Activated CD4-positive, alpha-beta memory T cell treated with anti-CD3 and anti-CD28 coated beads, Interleukin-2, amount 10 ng/mL, durations not matched to agents 7 days and 5 days (primary cell): Measurements from ENCODE around the gene LIX1L. TPM values are rescaled to one million over a fixed set of nuclear protein-coding genes. Genes with fewer than 3 reads are reported as not detected.

Experiments used
- CTCF ChIA-PET: fragments of 350-600 bp; sonication (Branson Sonifier 250); formaldehyde crosslinking; loops from one replicate; lab custom pipeline; 2021; ENCODE audit warnings: antibody characterized with exemption, inconsistent platforms; lab: Charles Lee
- POLR2A ChIA-PET: fragments of 350-600 bp; sonication (Branson Sonifier 250); formaldehyde crosslinking; loops from one replicate; lab custom pipeline; 2021; ENCODE audit warnings: antibody characterized with exemption; lab: Charles Lee
- DNase-seq: peaks from one replicate; pipeline ENCODE4 v3.0.0-alpha.2; 2020
- H3K27ac Mint-ChIP-seq: one replicate; pipeline ENCODE4 v1.8.0; 2021; ENCODE audit warnings: mild to moderate bottlenecking, mixed read lengths
- H3K27me3 Mint-ChIP-seq: one replicate; pipeline ENCODE4 v1.8.0; 2021; ENCODE audit warnings: mixed read lengths
- H3K36me3 Mint-ChIP-seq: one replicate; pipeline ENCODE4 v1.8.0; 2021; ENCODE audit warnings: low read depth, mixed read lengths
- H3K4me1 Mint-ChIP-seq: one replicate; pipeline ENCODE4 v1.8.0; 2021; ENCODE audit warnings: mixed read lengths
- H3K4me3 Mint-ChIP-seq: one replicate; pipeline ENCODE4 v1.8.0; 2021; ENCODE audit warnings: mild to moderate bottlenecking, mixed read lengths
- H3K9me3 Mint-ChIP-seq: one replicate; pipeline ENCODE4 v1.8.0; 2021; ENCODE audit warnings: mixed read lengths
- total RNA-seq, 2 experiments: library from RNA; stranded (reverse); gene quantifications; one replicate each; pipeline ENCODE4 v1.2.3, GENCODE V29; 2021

The LIX1L gene
- total RNA-seq, 2 experiments from 2014 or later, result 50.3 to 51.0 TPM

DNA sequence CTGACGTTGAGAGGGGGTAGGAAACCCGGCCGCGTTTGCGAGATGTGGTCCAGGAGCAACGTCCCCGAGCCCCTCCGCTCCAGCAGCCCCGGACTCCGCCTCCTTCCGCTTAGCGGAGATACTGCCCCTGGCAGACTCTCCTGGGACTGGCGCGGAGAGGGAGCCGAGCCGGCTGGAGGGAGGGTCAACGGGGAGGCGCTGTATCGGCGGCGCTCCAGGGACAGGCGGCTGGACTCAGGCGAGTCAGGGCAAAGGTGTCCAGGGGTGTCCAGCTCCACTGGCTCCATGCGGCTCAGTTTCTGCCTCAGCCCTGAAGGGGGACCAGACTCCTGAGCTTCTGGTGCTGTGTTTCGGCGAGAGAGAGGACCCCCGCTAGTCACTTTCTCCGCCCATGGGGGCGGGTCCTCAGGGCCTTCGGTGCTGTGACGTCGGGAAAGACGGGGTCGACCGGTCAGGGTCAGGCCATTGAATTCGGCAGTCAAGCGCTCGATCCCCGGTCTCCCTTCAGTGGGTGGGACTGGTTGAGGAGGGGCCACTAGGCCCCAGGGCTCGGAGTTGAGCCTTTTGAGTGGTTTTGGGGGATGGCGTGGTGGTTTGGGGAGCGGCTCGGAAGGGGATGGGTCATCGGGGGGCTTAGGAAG, 2.8 kb upstream of the LIX1L start:
- peak overlapping the region; percentile 96 for H3K4me3 Mint-ChIP-seq
- ChIA-PET CTCF (interaction anchor here (1.5 kb wide), 1 partner anchor 19 kb away, joined by 6 read pairs; no protein-coding TSS in a partner anchor), POLR2A (interaction anchor here (0.5 to 12.6 kb wide), 4 partner anchors 33 to 115 kb away, joined by 3 to 264 read pairs (median 22); partner anchors contain the start of genes NUDT17, RBM8A and TXNIP)
- peak overlapping the region; percentile 44 for H3K27ac Mint-ChIP-seq
- no peaks in the 10 kb centered on the region for H3K9me3 Mint-ChIP-seq
- DNase-seq, result peak; percentile 54
- peaks cover 5% of the 10 kb centered on the region for H3K27me3 Mint-ChIP-seq
- peaks cover 3% of the 10 kb centered on the region for H3K36me3 Mint-ChIP-seq
- H3K4me1 Mint-ChIP-seq, result peaks cover 75% of the 10 kb centered on the region

DNA sequence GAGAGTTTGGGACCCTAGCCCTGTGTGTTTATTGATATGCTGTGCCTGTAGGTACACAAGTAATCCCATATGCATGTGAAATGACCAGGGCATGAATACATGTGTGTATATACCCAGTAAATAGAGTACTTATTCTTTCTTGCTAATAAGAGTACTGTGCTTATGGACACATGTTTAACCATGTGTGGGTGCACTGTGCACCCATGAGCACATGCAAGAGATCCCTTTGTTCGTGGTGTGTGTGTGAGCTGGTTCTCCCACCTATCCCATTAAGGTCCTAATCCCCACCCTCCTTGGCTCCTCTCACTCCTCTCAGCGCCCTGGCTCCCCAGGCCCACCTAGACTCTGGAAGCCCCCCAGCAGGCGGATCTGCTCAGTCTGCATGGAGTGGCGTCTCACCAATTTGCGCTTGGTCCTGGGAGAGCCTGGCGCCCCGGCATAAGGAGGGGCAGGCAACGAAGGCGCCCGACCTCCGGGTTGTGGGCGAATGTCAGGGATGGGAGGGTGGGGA, 2.2 kb upstream of the LIX1L start:
- POLR2A ChIA-PET, result interaction anchor here (0.5 to 12.6 kb wide), 5 partner anchors 32 to 114 kb away, joined by 3 to 264 read pairs (median 30); partner anchors contain the start of genes NUDT17, PEX11B, RBM8A and TXNIP
- no peaks in the 10 kb centered on the region for H3K9me3 Mint-ChIP-seq
- peak overlapping the region; percentile 25 for H3K4me3 Mint-ChIP-seq
- peaks cover 8% of the 10 kb centered on the region for H3K36me3 Mint-ChIP-seq
- peaks cover 5% of the 10 kb centered on the region for H3K27me3 Mint-ChIP-seq
- CTCF ChIA-PET, result no interaction called here
- no peak for DNase-seq
- no peak overlapping the region for H3K27ac Mint-ChIP-seq
- H3K4me1 Mint-ChIP-seq, result peaks cover 78% of the 10 kb centered on the region

DNA sequence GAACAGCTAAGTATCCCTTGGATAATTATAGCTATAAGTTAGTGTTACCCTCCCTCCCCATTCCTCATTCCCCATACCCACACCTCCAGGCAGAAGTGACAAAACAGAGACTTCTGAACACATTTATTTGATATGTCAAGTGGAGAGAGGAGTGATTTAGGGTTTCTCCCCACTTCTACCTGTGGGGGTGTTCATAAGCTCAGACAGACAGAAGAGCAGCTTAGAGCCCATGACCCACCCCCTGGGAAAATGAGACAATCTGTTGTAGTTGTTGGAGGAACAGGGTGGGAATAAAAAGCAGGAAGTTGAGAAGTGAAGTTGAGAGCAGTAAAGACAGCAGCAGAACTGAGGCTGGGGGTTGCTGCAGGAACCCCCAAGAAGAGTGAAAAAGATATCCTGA, 1.5 kb upstream of the LIX1L start:
- no peak for DNase-seq
- Mint-ChIP-seq H3K9me3 (no peaks in the 10 kb centered on the region), H3K4me3 (peak overlapping the region; percentile 12), H3K36me3 (peaks cover 12% of the 10 kb centered on the region), H3K27ac (no peak overlapping the region), H3K27me3 (peaks cover 5% of the 10 kb centered on the region), H3K4me1 (peaks cover 82% of the 10 kb centered on the region)
- ChIA-PET CTCF (interaction anchor here (2.4 to 5.9 kb wide), 3 partner anchors 32 to 114 kb away, joined by 6 to 34 read pairs (median 25); partner anchors contain the start of genes NUDT17 and RBM8A), POLR2A (interaction anchor here (3.1 to 12.6 kb wide), 6 partner anchors 20 to 113 kb away, joined by 13 to 264 read pairs (median 25); partner anchors contain the start of genes NUDT17, PEX11B, RBM8A and TXNIP)

DNA sequence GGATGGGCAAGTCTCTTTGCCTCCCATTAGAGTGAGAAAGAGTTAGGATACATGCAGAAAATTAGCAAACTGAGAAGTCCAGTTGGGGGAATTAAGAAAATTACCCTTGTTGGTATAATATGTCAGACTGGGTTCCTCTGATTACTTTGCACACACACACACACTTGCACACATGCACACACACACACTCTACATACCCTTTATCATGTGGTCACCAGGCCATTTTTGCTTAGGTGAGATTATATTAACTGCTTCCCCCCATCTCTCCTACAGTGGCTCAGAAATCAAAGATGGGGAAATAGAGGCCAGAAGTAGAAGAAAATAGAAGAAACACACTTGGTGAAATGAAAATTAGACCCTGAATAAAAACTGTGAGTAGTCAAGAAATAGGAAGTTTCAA, 917 bp upstream of the LIX1L start:
- Mint-ChIP-seq H3K36me3 (peaks cover 14% of the 10 kb centered on the region), H3K4me3 (no peak overlapping the region), H3K9me3 (no peaks in the 10 kb centered on the region), H3K27ac (no peak overlapping the region), H3K27me3 (peaks cover 5% of the 10 kb centered on the region), H3K4me1 (peaks cover 81% of the 10 kb centered on the region)
- CTCF ChIA-PET, result interaction anchor here (1.0 to 5.9 kb wide), 10 partner anchors 20 to 114 kb away, joined by 3 to 34 read pairs (median 6); partner anchors contain the start of genes NUDT17 and RBM8A
- no peak for DNase-seq
- POLR2A ChIA-PET, result interaction anchor here (0.7 to 12.6 kb wide), 16 partner anchors 8 to 678 kb away, joined by 3 to 264 read pairs (median 13); partner anchors contain the start of genes NUDT17, PEX11B, PIAS3 and RBM8A

DNA sequence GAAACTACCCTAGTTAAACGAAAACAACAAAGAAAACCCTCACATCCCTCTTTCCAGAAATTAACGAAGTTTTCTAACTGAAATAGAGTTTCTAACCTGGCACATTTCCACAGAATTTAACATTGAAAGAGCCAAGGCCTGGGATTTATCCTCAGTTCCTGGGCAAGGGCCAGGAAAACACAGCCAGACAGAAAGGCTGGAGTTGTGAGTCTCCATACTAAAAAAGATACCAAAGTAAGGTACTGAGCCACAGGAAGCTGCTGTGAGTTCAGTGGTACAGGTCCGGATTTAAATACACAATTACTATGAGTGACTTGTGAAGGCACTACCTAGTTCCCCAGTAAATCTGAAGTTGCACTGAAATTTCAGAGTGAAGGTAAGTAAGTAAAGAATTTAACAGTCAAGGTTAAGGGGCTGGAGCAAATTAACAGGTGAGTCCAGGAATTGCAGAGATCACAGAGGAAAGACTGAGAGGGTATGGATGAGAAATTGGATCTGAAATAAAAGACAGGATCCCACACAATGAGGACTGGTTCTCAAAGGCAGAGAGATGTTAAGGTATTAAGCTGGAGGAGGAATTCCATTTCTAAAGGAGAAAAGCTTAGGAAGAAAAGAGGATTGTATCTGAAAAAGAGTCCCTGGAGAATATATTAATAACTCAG, 905 bp downstream of the LIX1L start:
- H3K27ac Mint-ChIP-seq, result peak overlapping the region; percentile 83
- no peaks in the 10 kb centered on the region for H3K9me3 Mint-ChIP-seq
- no peak for DNase-seq
- CTCF ChIA-PET, result interaction anchor here (0.6 to 5.9 kb wide), 6 partner anchors 12 to 112 kb away, joined by 3 to 34 read pairs (median 16); partner anchors contain the start of genes ITGA10, NUDT17 and RBM8A
- peaks cover 73% of the 10 kb centered on the region for H3K4me1 Mint-ChIP-seq
- H3K27me3 Mint-ChIP-seq, result peaks cover 5% of the 10 kb centered on the region
- POLR2A ChIA-PET, result interaction anchor here (0.6 to 12.6 kb wide), 22 partner anchors 8 to 111 kb away, joined by 3 to 264 read pairs (median 8); partner anchors contain the start of genes NUDT17, PEX11B, PIAS3 and RBM8A
- peak overlapping the region; percentile 86 for H3K4me3 Mint-ChIP-seq
- peaks cover 18% of the 10 kb centered on the region for H3K36me3 Mint-ChIP-seq

DNA sequence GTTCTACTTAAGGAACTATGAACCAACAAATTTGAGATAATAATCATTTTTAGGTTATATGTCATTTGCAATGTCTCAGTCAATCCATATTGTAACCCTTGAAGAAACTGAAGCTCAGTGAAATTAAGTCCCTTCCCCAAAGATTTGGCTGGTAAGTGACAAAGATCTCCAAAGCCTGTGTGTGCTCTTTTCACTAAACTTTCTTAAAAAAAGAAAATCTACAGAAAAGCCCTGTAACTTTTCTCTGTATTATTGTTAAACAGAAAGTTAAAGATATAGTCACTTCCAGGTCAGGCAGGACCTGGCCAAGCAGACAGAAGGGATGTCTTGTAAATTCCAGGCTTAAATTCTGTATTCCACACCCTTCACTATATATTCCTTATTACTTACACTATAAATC, 1.5 kb downstream of the LIX1L start:
- peak overlapping the region; percentile 86 for H3K4me3 Mint-ChIP-seq
- DNase-seq, result no peak
- H3K27ac Mint-ChIP-seq, result peak overlapping the region; percentile 83
- peaks cover 23% of the 10 kb centered on the region for H3K36me3 Mint-ChIP-seq
- H3K27me3 Mint-ChIP-seq, result peaks cover 5% of the 10 kb centered on the region
- ChIA-PET CTCF (interaction anchor here (0.6 to 5.9 kb wide), 3 partner anchors 22 to 46 kb away, joined by 3 to 34 read pairs (median 32); partner anchors contain the start of genes ITGA10 and RBM8A), POLR2A (interaction anchor here (1.0 to 12.6 kb wide), 14 partner anchors 8 to 97 kb away, joined by 3 to 264 read pairs (median 10); partner anchors contain the start of genes ANKRD34A, PEX11B, PIAS3 and POLR3GL)
- no peaks in the 10 kb centered on the region for H3K9me3 Mint-ChIP-seq
- peaks cover 72% of the 10 kb centered on the region for H3K4me1 Mint-ChIP-seq

DNA sequence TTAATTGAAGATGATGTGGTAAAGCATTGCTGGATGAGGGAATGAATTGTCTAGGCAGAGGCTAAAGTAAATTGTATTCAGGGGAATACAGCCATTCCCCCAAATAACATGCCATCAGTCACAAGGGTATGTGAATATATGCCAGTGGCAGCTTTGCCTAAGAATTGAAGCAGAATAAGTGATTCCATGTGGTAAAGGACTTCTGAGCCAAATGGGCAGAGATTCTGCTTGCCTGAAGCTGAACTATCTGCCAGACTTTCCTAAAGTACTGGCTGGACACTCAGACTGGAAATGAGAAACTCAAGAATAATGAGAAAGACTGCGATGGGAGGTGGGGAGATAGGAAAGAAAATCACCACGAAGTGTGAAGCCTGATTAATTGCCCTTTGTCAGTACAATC, 2.4 kb downstream of the LIX1L start:
- POLR2A ChIA-PET, result interaction anchor here (1.0 to 12.6 kb wide), 5 partner anchors 9 to 97 kb away, joined by 4 to 264 read pairs (median 9); partner anchors contain the start of genes ANKRD34A, PIAS3, POLR3GL and RBM8A
- Mint-ChIP-seq H3K9me3 (no peaks in the 10 kb centered on the region), H3K4me1 (peaks cover 73% of the 10 kb centered on the region), H3K4me3 (peak overlapping the region; percentile 86), H3K36me3 (peaks cover 28% of the 10 kb centered on the region), H3K27ac (no peak overlapping the region), H3K27me3 (peaks cover 5% of the 10 kb centered on the region)
- DNase-seq, result no peak
- CTCF ChIA-PET, result interaction anchor here (0.6 to 5.9 kb wide), 3 partner anchors 15 to 47 kb away, joined by 3 to 34 read pairs (median 3); partner anchors contain the start of gene RBM8A

DNA sequence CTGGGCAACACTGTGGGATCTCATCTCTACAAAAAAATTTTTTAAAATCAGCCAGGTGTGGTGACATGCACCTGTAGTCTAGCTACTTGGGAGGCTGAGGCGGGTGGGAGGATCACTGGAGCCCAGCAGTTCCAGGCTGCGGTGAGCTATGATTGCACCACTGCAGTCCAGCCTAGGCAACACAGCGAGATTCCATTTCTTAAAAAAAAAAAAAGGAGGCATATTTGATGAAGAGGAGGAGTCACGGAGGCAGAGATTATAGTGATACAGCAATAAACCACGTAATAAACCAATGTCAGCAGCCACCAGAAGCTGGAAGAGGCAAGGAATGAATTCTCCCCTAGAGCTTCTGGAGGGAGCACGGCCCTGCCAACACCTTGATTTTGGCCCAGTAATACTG, 4.0 kb downstream of the LIX1L start:
- H3K27ac Mint-ChIP-seq, result no peak overlapping the region
- no peaks in the 10 kb centered on the region for H3K27me3 Mint-ChIP-seq
- peaks cover 31% of the 10 kb centered on the region for H3K36me3 Mint-ChIP-seq
- DNase-seq, result no peak
- ChIA-PET CTCF (interaction anchor here (0.7 to 5.9 kb wide), 2 partner anchors 26 kb away, joined by 3 to 34 read pairs; partner anchors contain the start of gene RBM8A), POLR2A (interaction anchor here (2.6 to 12.6 kb wide), 2 partner anchors 11 to 26 kb away, joined by 9 to 264 read pairs; partner anchors contain the start of genes ANKRD34A, POLR3GL and RBM8A)
- no peaks in the 10 kb centered on the region for H3K9me3 Mint-ChIP-seq
- H3K4me1 Mint-ChIP-seq, result peaks cover 69% of the 10 kb centered on the region
- H3K4me3 Mint-ChIP-seq, result no peak overlapping the region

DNA sequence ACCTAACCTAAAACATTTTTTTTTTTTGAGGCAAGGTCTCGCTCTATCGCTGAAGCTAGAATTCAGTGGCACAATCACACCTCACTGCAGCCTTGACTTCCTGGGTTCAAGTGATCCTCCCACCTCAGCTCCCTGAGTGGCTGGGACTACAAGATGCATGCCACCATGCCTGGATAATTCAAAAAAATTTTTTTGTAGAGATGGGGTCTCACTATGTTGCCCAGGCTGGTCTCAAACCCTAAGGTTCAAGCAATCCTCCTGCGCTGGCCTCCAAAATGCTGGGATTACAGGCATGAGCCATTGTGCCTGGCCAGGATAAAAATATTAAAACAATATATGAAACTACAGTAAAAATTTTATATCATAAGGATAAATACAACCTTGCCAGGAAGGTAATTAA, 4.9 kb downstream of the LIX1L start:
- POLR2A ChIA-PET, result interaction anchor here (1.5 to 1.9 kb wide), 2 partner anchors 11 to 26 kb away, joined by 7 to 9 read pairs; partner anchors contain the start of genes ANKRD34A, POLR3GL and RBM8A
- Mint-ChIP-seq H3K27me3 (no peaks in the 10 kb centered on the region), H3K36me3 (peaks cover 31% of the 10 kb centered on the region), H3K4me3 (no peak overlapping the region), H3K27ac (no peak overlapping the region), H3K9me3 (no peaks in the 10 kb centered on the region), H3K4me1 (peaks cover 59% of the 10 kb centered on the region)
- CTCF ChIA-PET, result interaction anchor here (0.7 kb wide), 1 partner anchor 11 kb away, joined by 3 read pairs; the partner anchor contains the start of genes ANKRD34A and POLR3GL
- no peak for DNase-seq

DNA sequence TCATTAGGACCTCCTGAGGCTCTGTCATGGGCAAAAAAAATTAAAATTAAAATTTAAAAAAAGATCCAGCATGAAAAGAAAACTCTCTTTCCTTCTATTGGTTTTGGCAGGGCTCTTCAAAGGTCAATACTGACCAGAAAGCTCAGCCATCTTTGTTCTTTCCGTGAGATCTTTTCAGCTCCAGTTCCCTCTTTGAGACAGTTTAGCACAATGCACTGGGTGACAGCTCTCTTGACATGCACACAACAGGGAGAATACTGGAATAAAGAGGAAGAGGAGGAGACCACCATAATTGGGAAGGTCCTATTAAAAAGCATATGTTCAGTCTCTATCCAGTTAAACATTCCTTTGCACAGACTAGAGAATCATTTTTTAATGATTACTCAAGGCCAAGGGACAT, 6.3 kb downstream of the LIX1L start:
- H3K27me3 Mint-ChIP-seq, result no peaks in the 10 kb centered on the region
- ChIA-PET POLR2A (interaction anchor here (1.5 to 1.9 kb wide), 2 partner anchors 13 to 24 kb away, joined by 7 to 9 read pairs; partner anchors contain the start of genes ANKRD34A, POLR3GL and RBM8A), CTCF (no interaction called here)
- H3K36me3 Mint-ChIP-seq, result peaks cover 36% of the 10 kb centered on the region
- H3K9me3 Mint-ChIP-seq, result no peaks in the 10 kb centered on the region
- DNase-seq, result no peak
- H3K27ac Mint-ChIP-seq, result no peak overlapping the region
- no peak overlapping the region for H3K4me3 Mint-ChIP-seq
- peaks cover 53% of the 10 kb centered on the region for H3K4me1 Mint-ChIP-seq

DNA sequence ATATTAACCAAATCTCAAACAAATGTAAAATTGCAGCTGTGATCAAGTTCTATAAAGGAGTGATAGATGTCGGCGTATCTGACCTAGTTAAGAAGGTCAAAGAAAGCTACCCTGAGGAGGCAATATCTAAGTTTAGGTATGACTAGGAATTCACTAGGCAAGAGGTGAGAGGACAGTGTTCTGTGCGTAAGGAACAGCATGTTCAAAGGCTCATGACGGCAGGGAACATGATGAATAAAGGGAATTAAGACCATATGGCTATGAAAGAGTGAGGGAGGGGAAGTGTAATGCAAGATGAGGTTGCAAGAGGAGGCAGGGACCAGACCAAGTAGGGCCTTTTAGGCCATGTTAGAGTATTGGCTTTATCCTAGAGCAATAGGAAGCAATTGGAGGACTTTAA, 8.6 kb downstream of the LIX1L start:
- peaks cover 33% of the 10 kb centered on the region for H3K36me3 Mint-ChIP-seq
- POLR2A ChIA-PET, result interaction anchor here (1.1 to 1.4 kb wide), 2 partner anchors 9 to 22 kb away, joined by 3 to 4 read pairs; partner anchors contain the start of genes LIX1L and RBM8A
- CTCF ChIA-PET, result interaction anchor here (1.5 kb wide), 1 partner anchor 40 kb away, joined by 3 read pairs; the partner anchor contains the start of gene ITGA10
- DNase-seq, result no peak
- H3K4me3 Mint-ChIP-seq, result no peak overlapping the region
- H3K27ac Mint-ChIP-seq, result no peak overlapping the region
- H3K27me3 Mint-ChIP-seq, result no peaks in the 10 kb centered on the region
- H3K9me3 Mint-ChIP-seq, result no peaks in the 10 kb centered on the region
- peaks cover 32% of the 10 kb centered on the region for H3K4me1 Mint-ChIP-seq

DNA sequence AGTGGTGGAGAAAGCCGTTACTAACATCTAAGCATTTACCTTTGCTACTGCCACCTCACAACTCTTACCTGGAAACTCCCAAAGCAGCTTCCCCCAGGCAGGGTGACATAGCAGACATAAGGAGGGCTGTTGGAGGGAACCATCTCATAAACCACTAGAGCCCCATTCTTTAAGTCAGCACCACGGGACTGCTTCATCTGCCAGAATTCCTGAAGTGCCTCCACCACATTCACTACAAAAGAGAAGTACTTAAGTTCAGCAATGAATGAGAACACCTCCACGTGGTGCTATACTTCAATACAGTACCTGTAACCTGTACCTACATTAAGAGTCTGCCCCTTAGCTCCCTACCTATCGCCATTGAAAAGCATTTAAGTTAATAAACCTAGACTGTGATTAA, 10.3 kb downstream of the LIX1L start:
- no peak overlapping the region for H3K27ac Mint-ChIP-seq
- ChIA-PET CTCF (no interaction called here), POLR2A (no interaction called here)
- no peak for DNase-seq
- H3K4me1 Mint-ChIP-seq, result peaks cover 27% of the 10 kb centered on the region
- no peaks in the 10 kb centered on the region for H3K9me3 Mint-ChIP-seq
- no peak overlapping the region for H3K4me3 Mint-ChIP-seq
- peaks cover 36% of the 10 kb centered on the region for H3K36me3 Mint-ChIP-seq
- H3K27me3 Mint-ChIP-seq, result no peaks in the 10 kb centered on the region
